Activated naive CD4-positive, alpha-beta T cell treated with anti-CD3 and anti-CD28 coated beads, Interleukin-2, amount 50 U/mL, for 72 hours (primary cell): ENCODE measurements around the gene LZTS2. TPM values are rescaled to one million over a fixed set of nuclear protein-coding genes. Genes with fewer than 3 reads are reported as not detected.

Source experiments
- ATAC-seq, 2 donors: fragments of 150-1000 bp; cut with Tn5 transposase; 2 replicates each; pipeline ENCODE4 v1.10.0; 2021; ENCODE audit warnings: mild to moderate bottlenecking in 2 of 2, moderate library complexity in 2 of 2
- DNase-seq, 2 donors: peaks; one replicate each; pipeline ENCODE4 v3.0.0; 2021 to 2022; ENCODE audit warnings: low spot score in 2 of 2
- H3K27ac Mint-ChIP-seq, 2 donors: one replicate each; pipeline ENCODE4 v1.8.0; 2022; ENCODE audit warnings: mild to moderate bottlenecking in 2 of 2, mixed read lengths in 2 of 2
- H3K36me3 Mint-ChIP-seq, 2 donors: one replicate each; pipeline ENCODE4 v1.8.0; 2022; ENCODE audit warnings: mixed read lengths in 2 of 2
- H3K9me3 Mint-ChIP-seq, 2 donors: one replicate each; pipeline ENCODE4 v1.8.0; 2022; ENCODE audit warnings: mixed read lengths in 2 of 2
- total RNA-seq, 2 donors: library from RNA; stranded (reverse); gene quantifications; one replicate each; pipeline ENCODE4 v1.2.3, GENCODE V29; 2022

LZTS2 gene
- total RNA-seq: 10 to 100 TPM in 1 of 2 donors, 1 to 10 TPM in 1; 6.8 to 19.2 TPM

GRCh38 chr10:100999742-101000126 is at the start of gene LZTS2:
TSS of gene LZTS2 (plus strand) at chr10:100999808. CDS start at chr10:101002539, 2,731 bp downstream.
- H3K27ac Mint-ChIP-seq: peak within 1 kb of the TSS; percentile 59 to 80
- no peak for DNase-seq
- ATAC-seq: no peak
- H3K36me3 Mint-ChIP-seq: peaks cover 0 to 1% of the 10 kb centered on the region in 2 donors
- H3K9me3 Mint-ChIP-seq: no peaks in the 10 kb centered on the region

GRCh38 chr10:100960251-100960650 is 39.4 kb upstream of the LZTS2 start:
- peaks cover 0 to 7% of the 10 kb centered on the region in 2 donors for H3K36me3 Mint-ChIP-seq
- no peaks in the 10 kb centered on the region for H3K9me3 Mint-ChIP-seq
- no peak overlapping the region for H3K27ac Mint-ChIP-seq
- ATAC-seq: no peak
- no peak for DNase-seq

GRCh38 chr10:100962351-100963080 is 37.1 kb upstream of the LZTS2 start:
- DNase-seq (no peak), ATAC-seq (no peak)
- Mint-ChIP-seq H3K36me3 (peaks cover 0 to 7% of the 10 kb centered on the region in 2 donors), H3K9me3 (no peaks in the 10 kb centered on the region), H3K27ac (no peak overlapping the region)

GRCh38 chr10:100963826-100964225 is 35.8 kb upstream of the LZTS2 start:
- no peak for DNase-seq
- no peak for ATAC-seq
- Mint-ChIP-seq H3K36me3 (peaks cover 0 to 3% of the 10 kb centered on the region in 2 donors), H3K27ac (no peak overlapping the region), H3K9me3 (no peaks in the 10 kb centered on the region)

- ATAC-seq (no peak), DNase-seq (no peak)
- Mint-ChIP-seq H3K36me3 (no peaks in the 10 kb centered on the region), H3K9me3 (no peaks in the 10 kb centered on the region), H3K27ac (no peak overlapping the region)
These were observed 33.8 kb upstream of the LZTS2 start for GRCh38 chr10:100965820-100966219.

- no peak for DNase-seq
- Mint-ChIP-seq H3K27ac (no peak overlapping the region), H3K36me3 (no peaks in the 10 kb centered on the region), H3K9me3 (no peaks in the 10 kb centered on the region)
- no peak for ATAC-seq
These were observed 32.7 kb upstream of the LZTS2 start for GRCh38 chr10:100966887-100967286.

GRCh38 chr10:100967332-100967731 is 32.3 kb upstream of the LZTS2 start:
- no peaks in the 10 kb centered on the region for H3K9me3 Mint-ChIP-seq
- no peaks in the 10 kb centered on the region for H3K36me3 Mint-ChIP-seq
- ATAC-seq (no peak), DNase-seq (no peak)
- no peak overlapping the region for H3K27ac Mint-ChIP-seq

- no peaks in the 10 kb centered on the region for H3K36me3 Mint-ChIP-seq
- H3K27ac Mint-ChIP-seq: no peak overlapping the region
- ATAC-seq (no peak), DNase-seq (no peak)
- H3K9me3 Mint-ChIP-seq: no peaks in the 10 kb centered on the region
These were observed 31.4 kb upstream of the LZTS2 start for GRCh38 chr10:100968062-100968736.

- no peaks in the 10 kb centered on the region for H3K9me3 Mint-ChIP-seq
- DNase-seq (no peak), ATAC-seq (no peak)
- H3K36me3 Mint-ChIP-seq: no peaks in the 10 kb centered on the region
- H3K27ac Mint-ChIP-seq: no peak overlapping the region
These were observed 30.8 kb upstream of the LZTS2 start for GRCh38 chr10:100968863-100969186.

- ATAC-seq (peak; percentile 73 to 85), DNase-seq (peak in 1 of 2 donors; percentile 59)
- Mint-ChIP-seq H3K36me3 (no peaks in the 10 kb centered on the region), H3K27ac (peak within 1 kb of the TSS in 1 of 2 donors; percentile 50), H3K9me3 (no peaks in the 10 kb centered on the region)
These were observed 30.2 kb upstream of the LZTS2 start, which contains the start of gene SEMA4G for GRCh38 chr10:100969187-100970075. TSS of gene SEMA4G (plus strand) at chr10:100969504. CDS start at chr10:100972913, 3,409 bp downstream.

- ATAC-seq: peak; percentile 11 to 12
- no peak for DNase-seq
- H3K27ac Mint-ChIP-seq: no peak overlapping the region
- no peaks in the 10 kb centered on the region for H3K9me3 Mint-ChIP-seq
- no peaks in the 10 kb centered on the region for H3K36me3 Mint-ChIP-seq
These were observed 29.3 kb upstream of the LZTS2 start for GRCh38 chr10:100970076-100970913.

GRCh38 chr10:100970914-100971811 is 28.4 kb upstream of the LZTS2 start:
- ATAC-seq (no peak), DNase-seq (no peak)
- H3K9me3 Mint-ChIP-seq: no peaks in the 10 kb centered on the region
- H3K27ac Mint-ChIP-seq: no peak overlapping the region
- H3K36me3 Mint-ChIP-seq: no peaks in the 10 kb centered on the region

- Mint-ChIP-seq H3K9me3 (no peaks in the 10 kb centered on the region), H3K27ac (peak overlapping the region in 1 of 2 donors; percentile 79), H3K36me3 (no peaks in the 10 kb centered on the region)
- ATAC-seq (no peak), DNase-seq (no peak)
These were observed 27.3 kb upstream of the LZTS2 start for GRCh38 chr10:100972115-100972903.

- H3K36me3 Mint-ChIP-seq: no peaks in the 10 kb centered on the region
- peak overlapping the region in 1 of 2 donors; percentile 79 for H3K27ac Mint-ChIP-seq
- DNase-seq: no peak
- ATAC-seq: no peak
- H3K9me3 Mint-ChIP-seq: no peaks in the 10 kb centered on the region
These were observed 26.6 kb upstream of the LZTS2 start for GRCh38 chr10:100972904-100973535.
